ENCODE data around the gene ANTXR2. TPM values are rescaled to one million over a fixed set of nuclear protein-coding genes. Genes with fewer than 3 reads are reported as not detected.

Gene ANTXR2
- total and polyA plus RNA-seq, 2 donors (not counting 3 experiments of a cell fraction or from before 2014, with no cell fraction given): 6.6 to 64.6 TPM

DNA sequence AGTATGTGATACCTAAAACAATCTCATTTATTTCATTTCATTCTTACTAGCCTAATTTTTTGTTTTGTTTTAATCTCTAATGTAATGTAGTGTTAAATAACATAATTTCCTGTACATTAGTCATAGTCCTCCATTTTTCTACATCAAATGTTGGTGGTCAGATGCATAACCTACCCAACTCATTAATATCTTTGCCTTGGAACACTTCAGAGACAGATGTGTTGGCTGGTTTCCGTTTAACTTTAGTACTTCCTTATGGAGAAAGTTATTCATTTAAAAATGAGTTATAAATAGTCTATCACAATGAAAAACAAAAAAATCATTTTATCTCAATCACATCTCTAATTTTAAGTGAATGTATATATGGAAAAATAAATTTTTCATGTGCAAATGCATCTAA, 190.2 kb downstream of the ANTXR2 start:
- no peak for DNase-seq (ENCODE audit: low read depth, low spot score)
- H3K36me3 ChIP-seq (ENCODE audit: control insufficient read depth in 2 of 2, extremely low read depth in 1 of 2, insufficient read depth in 2 of 2, low read length in 2 of 2): no peaks in the 10 kb centered on the region
- FAIRE-seq: no peak
- H3K9ac ChIP-seq (replicated peaks; ENCODE audit: extremely low read depth, insufficient read depth, low read length): no peak overlapping the region
- no peaks in the 10 kb centered on the region for H4K20me1 ChIP-seq (replicated peaks; ENCODE audit: control insufficient read depth, extremely low read depth, insufficient read depth, low read length)
- H3K4me2 ChIP-seq (ENCODE audit: insufficient read depth, low read length): no peak overlapping the region
- H2AFZ ChIP-seq (ENCODE audit: low read depth, low read length): no peak overlapping the region
- no peak overlapping the region for H3K4me3 ChIP-seq (replicated peaks in 1 of 3; ENCODE audit: insufficient read depth in 1 of 3, low read depth in 1 of 3, low read length in 3 of 3)
- no peaks in the 10 kb centered on the region for H3K9me1 ChIP-seq (replicated peaks; ENCODE audit: control insufficient read depth, extremely low read depth, insufficient read depth, low read length)
- intact Hi-C loops (cut with micrococcal nuclease): no loop called here
- no peak overlapping the region for H3K27ac ChIP-seq (ENCODE audit: insufficient read depth, low read depth, low read length)
- TF ChIP-seq, protein P1, sequence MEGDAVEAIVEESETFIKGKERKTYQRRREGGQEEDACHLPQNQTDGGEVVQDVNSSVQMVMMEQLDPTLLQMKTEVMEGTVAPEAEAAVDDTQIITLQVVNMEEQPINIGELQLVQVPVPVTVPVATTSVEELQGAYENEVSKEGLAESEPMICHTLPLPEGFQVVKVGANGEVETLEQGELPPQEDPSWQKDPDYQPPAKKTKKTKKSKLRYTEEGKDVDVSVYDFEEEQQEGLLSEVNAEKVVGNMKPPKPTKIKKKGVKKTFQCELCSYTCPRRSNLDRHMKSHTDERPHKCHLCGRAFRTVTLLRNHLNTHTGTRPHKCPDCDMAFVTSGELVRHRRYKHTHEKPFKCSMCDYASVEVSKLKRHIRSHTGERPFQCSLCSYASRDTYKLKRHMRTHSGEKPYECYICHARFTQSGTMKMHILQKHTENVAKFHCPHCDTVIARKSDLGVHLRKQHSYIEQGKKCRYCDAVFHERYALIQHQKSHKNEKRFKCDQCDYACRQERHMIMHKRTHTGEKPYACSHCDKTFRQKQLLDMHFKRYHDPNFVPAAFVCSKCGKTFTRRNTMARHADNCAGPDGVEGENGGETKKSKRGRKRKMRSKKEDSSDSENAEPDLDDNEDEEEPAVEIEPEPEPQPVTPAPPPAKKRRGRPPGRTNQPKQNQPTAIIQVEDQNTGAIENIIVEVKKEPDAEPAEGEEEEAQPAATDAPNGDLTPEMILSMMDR (IDR thresholded peaks at IDR 0.05; ENCODE audit: extremely low read depth in 1 of 2, insufficient read depth in 1 of 2, low read depth in 1 of 2, low read length in 2 of 2): no peak
- TF ChIP-seq GATA2 (IDR thresholded peaks at IDR 0.05; ENCODE audit: insufficient read depth, insufficient read length, low read depth, low read length): no peak
- TF ChIP-seq JUN (IDR thresholded peaks at IDR 0.05; ENCODE audit: borderline replicate concordance, insufficient read depth, insufficient read length, low read depth): no peak
- TF ChIP-seq POLR2A (IDR thresholded peaks at IDR 0.05; ENCODE audit: low read depth, low read length): no peak
- no peak for TF ChIP-seq MYC (IDR thresholded peaks at IDR 0.05; ENCODE audit: low read depth, low read length)
- TF ChIP-seq FOS (IDR thresholded peaks at IDR 0.05; ENCODE audit: borderline replicate concordance, insufficient read depth, low read length): no peak
- TF ChIP-seq, protein P2, sequence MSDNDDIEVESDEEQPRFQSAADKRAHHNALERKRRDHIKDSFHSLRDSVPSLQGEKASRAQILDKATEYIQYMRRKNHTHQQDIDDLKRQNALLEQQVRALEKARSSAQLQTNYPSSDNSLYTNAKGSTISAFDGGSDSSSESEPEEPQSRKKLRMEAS (IDR thresholded peaks at IDR 0.05; ENCODE audit: insufficient read depth, insufficient read length): no peak
- no peak for TF ChIP-seq EZH2 (IDR thresholded peaks at IDR 0.05; ENCODE audit: borderline replicate concordance, low read depth, low read length, severe bottlenecking)
- no peak for TF ChIP-seq POLR2AphosphoS5 (IDR thresholded peaks at IDR 0.05; ENCODE audit: insufficient read depth, low read depth, low read length)
- no peaks in the 10 kb centered on the region for H3K9me3 ChIP-seq (replicated peaks; ENCODE audit: control insufficient read depth, insufficient read depth, low read length)
- ChIA-PET POLR2A (no interaction called here), CTCF (no interaction called here)
- BruUV-seq (replicated peaks): no TSS peak
- peaks cover 1 to 3% of the 10 kb centered on the region in 2 experiments for H3K27me3 ChIP-seq (ENCODE audit: control insufficient read depth in 2 of 2, insufficient read depth in 2 of 2, low read length in 2 of 2)
- dilution Hi-C loops (cut with MboI; ENCODE audit: extremely low pct_ligation_motif_present, low sequenced_read_pairs): no loop called here
- H3K4me1 ChIP-seq (ENCODE audit: control insufficient read depth, extremely low read depth, insufficient read depth, low read length): no peaks in the 10 kb centered on the region
- no peaks in the 10 kb centered on the region for H3K79me2 ChIP-seq (ENCODE audit: control insufficient read depth, insufficient read depth, low read length)

All from endothelial cell of umbilical vein (primary cell).